HG03571 (cell line): Measurements from ENCODE around the gene FBXL20.
"Not testable (repeated sequence)": the region's sequence is repeated elsewhere in the genome, so short reads cannot be mapped to it uniquely, and the experiment has no call there.

ENCODE experiments used
- ATAC-seq: cut with Tn5 transposase; IDR thresholded peaks from one replicate; pipeline ENCODE4 v1.9.1; 2021; ENCODE audit not compliant: unreplicated experiment

Gene FBXL20

GRCh38 chr17:39401412-39402243 is at the start of gene FBXL20:
Gene FBXL20, minus strand, starts transcription at chr17:39401626. Its CDS starts 224 bp downstream, at chr17:39401402.
- ATAC-seq: peak; percentile 67

GRCh38 chr17:39450847-39451581 is 49.6 kb upstream of the FBXL20 start, which contains the start of gene MED1:
Gene MED1, minus strand, starts transcription at chr17:39451263. Its CDS starts 201 bp downstream, at chr17:39451062.
- peak; percentile 88 for ATAC-seq

DNA sequence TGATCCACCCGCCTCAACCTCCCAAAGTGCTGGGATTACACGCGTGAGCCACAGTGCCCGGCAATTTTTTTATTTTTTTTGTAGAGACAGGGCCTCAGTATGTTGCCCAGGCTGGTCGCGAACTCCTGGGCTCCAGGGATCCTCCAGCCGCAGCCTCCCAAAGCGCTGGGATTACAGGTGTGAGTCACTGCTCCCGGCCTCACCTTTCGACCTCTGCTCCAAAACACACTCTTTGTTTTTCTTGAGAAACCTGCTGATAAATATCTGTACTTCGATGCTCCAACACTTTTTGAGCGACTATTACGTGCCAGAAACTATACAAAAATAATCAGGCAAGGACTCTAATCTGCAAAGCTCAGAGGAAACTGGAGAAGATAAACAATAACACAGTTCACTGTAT is 48.6 kb upstream of the FBXL20 start:
- ATAC-seq: no peak

DNA sequence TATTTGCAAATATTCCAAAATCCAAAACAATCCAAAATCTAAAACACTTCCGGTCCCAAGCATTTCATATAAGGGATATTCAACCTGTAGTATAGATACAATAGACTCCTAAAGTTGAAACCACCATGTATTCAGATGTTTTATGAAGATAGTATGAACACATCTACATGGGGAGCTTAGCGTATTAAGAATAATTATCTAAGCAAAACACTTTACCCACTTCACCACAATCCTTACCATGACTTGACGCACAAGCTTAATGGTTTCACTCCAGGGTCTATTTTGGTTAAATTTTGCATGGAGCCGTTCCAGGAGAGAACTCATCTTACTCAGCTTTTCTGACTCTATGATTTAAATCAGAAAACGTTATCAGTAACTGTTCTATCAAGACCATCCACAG is 46.1 kb upstream of the FBXL20 start:
- no peak for ATAC-seq

- ATAC-seq: no peak
These were observed 41.9 kb upstream of the FBXL20 start for GRCh38 chr17:39443326-39443725.

- not testable (repeated sequence) for ATAC-seq
These were observed 38.4 kb upstream of the FBXL20 start for GRCh38 chr17:39439868-39440267.

- ATAC-seq: no peak
These were observed 28.2 kb upstream of the FBXL20 start for GRCh38 chr17:39429600-39429999.

- ATAC-seq: no peak
These were observed 14.7 kb upstream of the FBXL20 start for GRCh38 chr17:39416141-39416540.

GRCh38 chr17:39410279-39410678 is 8.9 kb upstream of the FBXL20 start:
- ATAC-seq: no peak

DNA sequence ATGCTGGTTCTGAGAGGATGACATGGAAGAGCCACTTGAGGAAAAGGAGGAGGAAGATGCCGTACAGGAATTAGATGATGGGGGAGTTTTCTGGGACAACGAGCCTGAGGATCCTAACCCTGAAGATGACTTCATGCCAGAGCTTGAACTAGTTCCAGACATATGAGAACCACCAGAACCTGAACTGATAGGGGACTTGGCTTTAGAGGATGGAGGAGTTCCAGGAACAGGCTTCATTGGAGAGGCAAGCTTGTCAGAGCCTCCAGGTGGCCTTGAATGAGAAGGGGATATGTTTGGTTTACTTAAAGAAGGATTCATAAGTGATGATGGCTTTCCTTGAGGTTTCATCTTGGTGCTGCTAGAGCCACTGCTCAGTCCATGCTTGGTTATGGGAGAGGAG is 6.9 kb upstream of the FBXL20 start:
- no peak for ATAC-seq

GRCh38 chr17:39406951-39407350 is 5.5 kb upstream of the FBXL20 start:
- ATAC-seq: no peak

DNA sequence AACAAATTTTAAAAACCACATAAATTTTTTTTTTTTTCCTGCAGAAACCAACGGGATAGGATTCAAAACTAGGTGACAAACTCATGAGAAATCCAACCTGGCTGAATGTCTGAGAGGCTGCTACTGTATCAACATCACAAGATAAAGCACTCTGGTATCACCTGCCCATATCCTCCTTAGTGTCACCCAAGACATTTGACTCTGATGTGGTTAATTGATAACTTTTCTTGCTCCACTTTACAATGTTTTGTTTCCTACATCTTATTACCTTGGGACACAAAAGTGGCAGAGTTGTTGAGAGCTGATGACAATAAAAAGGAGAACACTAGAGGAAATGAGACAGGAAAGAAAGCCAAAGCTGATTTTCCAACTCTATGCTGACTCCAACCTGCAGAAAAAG is 4.0 kb upstream of the FBXL20 start:
- no peak for ATAC-seq

DNA sequence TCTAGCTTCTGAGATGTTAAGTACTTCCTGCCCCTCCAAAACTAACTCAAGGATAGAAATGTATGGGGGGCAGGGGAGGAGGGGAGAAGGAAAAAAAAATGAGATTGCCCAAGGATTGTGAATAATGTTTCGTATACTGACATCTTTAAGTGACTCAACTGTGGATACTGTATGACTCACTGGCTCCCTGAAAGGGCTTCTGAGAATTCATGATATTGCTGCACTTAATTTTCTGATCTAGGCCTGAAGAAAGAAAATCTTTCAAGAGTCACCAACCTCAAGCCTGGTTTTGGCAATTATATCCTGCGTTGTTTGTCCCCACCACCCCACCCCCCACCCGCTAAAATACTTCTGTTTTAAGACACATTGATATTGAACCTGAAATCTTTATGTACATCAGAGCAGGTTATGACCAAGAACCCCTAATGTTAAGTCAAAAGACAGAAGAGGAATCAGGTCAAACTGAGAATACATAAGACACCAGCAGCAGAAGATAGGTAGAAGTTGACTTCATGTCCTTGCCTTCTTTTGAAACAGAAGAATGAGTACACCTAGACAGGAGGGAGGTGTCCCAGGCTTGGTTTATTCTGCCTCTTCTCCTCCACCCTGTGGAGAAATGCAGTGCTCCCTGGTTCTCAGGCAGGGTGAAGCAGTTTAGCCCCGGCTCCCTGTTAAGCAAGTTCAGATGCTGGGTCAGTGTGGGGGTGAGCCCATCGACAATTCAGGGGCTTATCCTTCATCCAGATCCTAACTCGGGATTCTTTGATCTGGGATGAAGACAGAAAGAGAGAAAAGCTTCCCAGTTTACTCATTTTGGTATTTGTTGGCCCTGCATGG is 3.3 kb upstream of the FBXL20 start:
- ATAC-seq: no peak

GRCh38 chr17:39402890-39403605 is 1.6 kb upstream of the FBXL20 start:
- no peak for ATAC-seq

- peak; percentile 56 for ATAC-seq
These were observed 941 bp upstream of the FBXL20 start for GRCh38 chr17:39402244-39402889.

DNA sequence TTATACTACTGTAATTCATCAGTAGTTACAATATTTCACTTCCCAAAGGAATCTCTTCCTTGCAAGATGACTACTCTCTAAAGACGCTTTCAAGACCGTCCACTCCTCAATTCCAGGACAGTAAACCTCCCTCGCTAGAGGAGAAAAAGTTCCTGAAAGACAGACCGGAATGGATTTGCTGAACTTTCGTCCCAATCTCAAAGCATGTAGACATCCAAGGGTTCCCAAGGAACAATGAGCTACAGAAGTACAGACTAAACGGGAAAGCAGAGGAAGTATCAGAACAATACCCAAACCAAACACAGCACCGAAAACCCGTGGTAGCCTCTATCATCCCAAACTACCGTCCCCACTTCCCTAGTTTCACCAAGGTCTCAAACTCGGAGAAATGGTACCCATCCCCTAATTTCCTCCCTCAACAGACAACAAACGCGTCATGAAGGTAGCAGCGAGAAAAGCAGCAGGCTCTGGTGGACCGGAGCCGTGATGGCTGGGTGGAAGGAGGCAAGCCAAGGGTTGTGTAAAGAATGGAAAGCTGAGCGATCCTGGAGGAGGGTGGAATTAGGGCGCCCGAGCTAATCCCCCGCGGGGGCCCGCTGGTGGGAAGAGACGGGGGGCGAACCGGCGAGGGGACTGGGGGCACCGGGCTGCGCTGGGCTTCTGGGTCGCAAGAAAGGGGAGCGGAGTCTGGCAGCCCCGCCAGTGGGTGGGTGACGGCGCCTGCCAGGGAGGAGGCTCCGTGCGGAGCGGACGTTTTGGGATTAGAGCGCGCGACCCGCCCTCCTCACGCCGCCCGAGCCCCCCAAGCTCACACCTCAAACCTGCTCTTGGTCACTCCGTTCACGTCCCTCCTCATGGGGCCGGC is 647 bp downstream of the FBXL20 start:
- ATAC-seq: peak; percentile 25

GRCh38 chr17:39399791-39400190 is 1.6 kb downstream of the FBXL20 start:
- no peak for ATAC-seq

- no peak for ATAC-seq
These were observed 7.7 kb downstream of the FBXL20 start for GRCh38 chr17:39393736-39394135.

DNA sequence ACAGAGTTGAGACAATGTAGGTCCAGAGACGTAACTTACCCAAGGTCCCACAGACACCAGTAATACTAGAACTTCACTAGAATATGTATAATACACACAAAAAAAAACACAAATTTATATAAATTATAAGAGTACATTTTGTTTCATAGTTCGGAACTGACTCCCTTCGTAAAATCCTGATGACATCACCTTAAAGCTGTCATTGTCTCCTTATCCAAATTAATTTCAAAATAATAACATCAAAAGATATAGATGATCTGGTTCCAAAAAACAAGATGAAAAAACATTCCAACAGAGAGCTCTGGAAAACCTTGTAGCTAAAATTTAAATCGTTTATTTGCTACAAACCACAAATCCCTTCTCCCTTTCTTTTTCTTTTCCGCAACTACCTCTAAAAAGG is 10.0 kb downstream of the FBXL20 start:
- ATAC-seq: no peak
